H1 (cell line): ENCODE results near the gene GALNT9. TPM values are rescaled to one million over a fixed set of nuclear protein-coding genes. Genes with fewer than 3 reads are reported as not detected.

Experiments
- CBX5 ChIP-seq: fragments of 300-800, 300-1000 bp; sonication (generic); IDR thresholded peaks from 2 replicates; pipeline ENCODE4 v1.7.1; 2016; ENCODE audit warnings: antibody characterized with exemption, low read length, low read depth
- CHD1 ChIP-seq: IDR thresholded peaks from 2 replicates; pipeline ENCODE4 v1.6.1; 2012; ENCODE audit warnings: low read depth, low read length, improper control_type of control experiment
- TAF7 ChIP-seq: optimal IDR thresholded peaks from 2 replicates; pipeline ENCODE3; 2011; ENCODE audit warnings: low read depth, mild to moderate bottlenecking, inconsistent platforms, low read length, moderate library complexity, borderline replicate concordance
- polyA plus RNA-seq, 7 experiments: library from polyadenylated mRNA; depleted of rRNA in 3 of 7; stranded (reverse) in 5 of 7; unstranded in 2 of 7; fragments of >200 nt in 5 of 7; fragments of 200-250 nt in 2 of 7; gene quantifications; 1 replicate in 5 of 7; 2 replicates in 1 of 7; 4 replicates in 1 of 7; pipeline versions ENCODE4 v1.2.1 to v1.2.3, GENCODE V29; 2011 to 2013; ENCODE audit warnings: missing spikeins in 2 of 7, mixed read lengths in 2 of 7
- total RNA-seq: library from RNA; stranded (reverse); fragmentation: NEBNext Ultra II Directional; extraction: Animal tissue kit (Norgen Biotek cat#: 25700); gene quantifications from 2 replicates; pipeline ENCODE4 v1.2.1, GENCODE V29; 2021
- TF ChIP-seq, protein P1 (sequence below): fragments of 300-600 bp; sonication (generic); IDR thresholded peaks from 2 replicates; pipeline ENCODE4 v1.7.1; 2012; ENCODE audit warnings: low read length, moderate library complexity, mild to moderate bottlenecking, inconsistent platforms; ENCODE audit not compliant: insufficient replicate concordance

Gene GALNT9
- total and polyA plus RNA-seq, 2 of the 8 experiments (the other 6 are each of a cell fraction or from before 2014, with no cell fraction given) = 2.0 to 3.6 TPM

DNA sequence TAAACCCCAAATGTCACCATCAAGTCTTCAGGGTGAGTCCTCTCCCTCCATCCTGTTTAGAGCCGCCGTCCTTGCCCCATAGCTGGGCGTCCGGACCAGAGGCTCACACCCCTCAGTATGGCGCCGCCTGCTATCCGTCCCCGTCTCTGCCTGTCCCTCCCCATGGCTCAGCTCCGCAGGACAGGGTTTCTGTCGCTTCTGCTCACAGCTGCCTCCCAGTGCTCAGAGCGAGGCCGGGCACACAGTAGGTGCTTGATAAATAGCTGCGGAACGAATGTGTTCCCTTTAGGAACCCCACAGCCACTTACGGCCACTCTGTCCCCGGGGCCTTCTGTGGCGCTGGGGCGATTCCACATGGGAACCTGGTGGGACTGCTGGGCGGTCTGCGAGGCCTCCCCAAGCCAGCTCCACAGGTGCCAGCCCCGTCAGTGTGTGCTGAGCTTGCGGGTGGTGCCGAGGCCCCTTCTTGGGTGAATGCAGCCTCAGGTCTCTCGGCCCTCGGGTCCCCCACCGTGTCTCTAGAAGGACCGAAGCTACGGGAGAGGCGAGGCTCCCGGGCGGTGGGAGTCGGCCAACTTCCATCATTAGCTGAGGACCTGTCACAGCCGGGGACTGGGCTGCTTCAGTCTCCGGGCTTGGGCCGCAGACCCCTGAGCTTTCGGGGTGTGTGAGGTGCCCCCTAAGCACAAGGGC is 122.2 kb downstream of the GALNT9 start (continued):
- TF ChIP-seq CBX5 (no peak), CHD1 (no peak), TAF7 (no peak)
- TF ChIP-seq, protein P1, sequence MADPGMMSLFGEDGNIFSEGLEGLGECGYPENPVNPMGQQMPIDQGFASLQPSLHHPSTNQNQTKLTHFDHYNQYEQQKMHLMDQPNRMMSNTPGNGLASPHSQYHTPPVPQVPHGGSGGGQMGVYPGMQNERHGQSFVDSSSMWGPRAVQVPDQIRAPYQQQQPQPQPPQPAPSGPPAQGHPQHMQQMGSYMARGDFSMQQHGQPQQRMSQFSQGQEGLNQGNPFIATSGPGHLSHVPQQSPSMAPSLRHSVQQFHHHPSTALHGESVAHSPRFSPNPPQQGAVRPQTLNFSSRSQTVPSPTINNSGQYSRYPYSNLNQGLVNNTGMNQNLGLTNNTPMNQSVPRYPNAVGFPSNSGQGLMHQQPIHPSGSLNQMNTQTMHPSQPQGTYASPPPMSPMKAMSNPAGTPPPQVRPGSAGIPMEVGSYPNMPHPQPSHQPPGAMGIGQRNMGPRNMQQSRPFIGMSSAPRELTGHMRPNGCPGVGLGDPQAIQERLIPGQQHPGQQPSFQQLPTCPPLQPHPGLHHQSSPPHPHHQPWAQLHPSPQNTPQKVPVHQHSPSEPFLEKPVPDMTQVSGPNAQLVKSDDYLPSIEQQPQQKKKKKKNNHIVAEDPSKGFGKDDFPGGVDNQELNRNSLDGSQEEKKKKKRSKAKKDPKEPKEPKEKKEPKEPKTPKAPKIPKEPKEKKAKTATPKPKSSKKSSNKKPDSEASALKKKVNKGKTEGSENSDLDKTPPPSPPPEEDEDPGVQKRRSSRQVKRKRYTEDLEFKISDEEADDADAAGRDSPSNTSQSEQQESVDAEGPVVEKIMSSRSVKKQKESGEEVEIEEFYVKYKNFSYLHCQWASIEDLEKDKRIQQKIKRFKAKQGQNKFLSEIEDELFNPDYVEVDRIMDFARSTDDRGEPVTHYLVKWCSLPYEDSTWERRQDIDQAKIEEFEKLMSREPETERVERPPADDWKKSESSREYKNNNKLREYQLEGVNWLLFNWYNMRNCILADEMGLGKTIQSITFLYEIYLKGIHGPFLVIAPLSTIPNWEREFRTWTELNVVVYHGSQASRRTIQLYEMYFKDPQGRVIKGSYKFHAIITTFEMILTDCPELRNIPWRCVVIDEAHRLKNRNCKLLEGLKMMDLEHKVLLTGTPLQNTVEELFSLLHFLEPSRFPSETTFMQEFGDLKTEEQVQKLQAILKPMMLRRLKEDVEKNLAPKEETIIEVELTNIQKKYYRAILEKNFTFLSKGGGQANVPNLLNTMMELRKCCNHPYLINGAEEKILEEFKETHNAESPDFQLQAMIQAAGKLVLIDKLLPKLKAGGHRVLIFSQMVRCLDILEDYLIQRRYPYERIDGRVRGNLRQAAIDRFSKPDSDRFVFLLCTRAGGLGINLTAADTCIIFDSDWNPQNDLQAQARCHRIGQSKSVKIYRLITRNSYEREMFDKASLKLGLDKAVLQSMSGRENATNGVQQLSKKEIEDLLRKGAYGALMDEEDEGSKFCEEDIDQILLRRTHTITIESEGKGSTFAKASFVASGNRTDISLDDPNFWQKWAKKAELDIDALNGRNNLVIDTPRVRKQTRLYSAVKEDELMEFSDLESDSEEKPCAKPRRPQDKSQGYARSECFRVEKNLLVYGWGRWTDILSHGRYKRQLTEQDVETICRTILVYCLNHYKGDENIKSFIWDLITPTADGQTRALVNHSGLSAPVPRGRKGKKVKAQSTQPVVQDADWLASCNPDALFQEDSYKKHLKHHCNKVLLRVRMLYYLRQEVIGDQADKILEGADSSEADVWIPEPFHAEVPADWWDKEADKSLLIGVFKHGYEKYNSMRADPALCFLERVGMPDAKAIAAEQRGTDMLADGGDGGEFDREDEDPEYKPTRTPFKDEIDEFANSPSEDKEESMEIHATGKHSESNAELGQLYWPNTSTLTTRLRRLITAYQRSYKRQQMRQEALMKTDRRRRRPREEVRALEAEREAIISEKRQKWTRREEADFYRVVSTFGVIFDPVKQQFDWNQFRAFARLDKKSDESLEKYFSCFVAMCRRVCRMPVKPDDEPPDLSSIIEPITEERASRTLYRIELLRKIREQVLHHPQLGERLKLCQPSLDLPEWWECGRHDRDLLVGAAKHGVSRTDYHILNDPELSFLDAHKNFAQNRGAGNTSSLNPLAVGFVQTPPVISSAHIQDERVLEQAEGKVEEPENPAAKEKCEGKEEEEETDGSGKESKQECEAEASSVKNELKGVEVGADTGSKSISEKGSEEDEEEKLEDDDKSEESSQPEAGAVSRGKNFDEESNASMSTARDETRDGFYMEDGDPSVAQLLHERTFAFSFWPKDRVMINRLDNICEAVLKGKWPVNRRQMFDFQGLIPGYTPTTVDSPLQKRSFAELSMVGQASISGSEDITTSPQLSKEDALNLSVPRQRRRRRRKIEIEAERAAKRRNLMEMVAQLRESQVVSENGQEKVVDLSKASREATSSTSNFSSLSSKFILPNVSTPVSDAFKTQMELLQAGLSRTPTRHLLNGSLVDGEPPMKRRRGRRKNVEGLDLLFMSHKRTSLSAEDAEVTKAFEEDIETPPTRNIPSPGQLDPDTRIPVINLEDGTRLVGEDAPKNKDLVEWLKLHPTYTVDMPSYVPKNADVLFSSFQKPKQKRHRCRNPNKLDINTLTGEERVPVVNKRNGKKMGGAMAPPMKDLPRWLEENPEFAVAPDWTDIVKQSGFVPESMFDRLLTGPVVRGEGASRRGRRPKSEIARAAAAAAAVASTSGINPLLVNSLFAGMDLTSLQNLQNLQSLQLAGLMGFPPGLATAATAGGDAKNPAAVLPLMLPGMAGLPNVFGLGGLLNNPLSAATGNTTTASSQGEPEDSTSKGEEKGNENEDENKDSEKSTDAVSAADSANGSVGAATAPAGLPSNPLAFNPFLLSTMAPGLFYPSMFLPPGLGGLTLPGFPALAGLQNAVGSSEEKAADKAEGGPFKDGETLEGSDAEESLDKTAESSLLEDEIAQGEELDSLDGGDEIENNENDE = no peak
